ENCODE data around the gene RAPGEF3. TPM values are rescaled to one million over a fixed set of nuclear protein-coding genes. Genes with fewer than 3 reads are reported as not detected.
A peak's percentile ranks its signal among the peaks of the same experiment; 100 is the strongest.

The RAPGEF3 gene
- total and polyA plus RNA-seq, 5 donors from 2014 or later: 0.10 to 0.79 (median 0.14) TPM; not detected in 2

DNA sequence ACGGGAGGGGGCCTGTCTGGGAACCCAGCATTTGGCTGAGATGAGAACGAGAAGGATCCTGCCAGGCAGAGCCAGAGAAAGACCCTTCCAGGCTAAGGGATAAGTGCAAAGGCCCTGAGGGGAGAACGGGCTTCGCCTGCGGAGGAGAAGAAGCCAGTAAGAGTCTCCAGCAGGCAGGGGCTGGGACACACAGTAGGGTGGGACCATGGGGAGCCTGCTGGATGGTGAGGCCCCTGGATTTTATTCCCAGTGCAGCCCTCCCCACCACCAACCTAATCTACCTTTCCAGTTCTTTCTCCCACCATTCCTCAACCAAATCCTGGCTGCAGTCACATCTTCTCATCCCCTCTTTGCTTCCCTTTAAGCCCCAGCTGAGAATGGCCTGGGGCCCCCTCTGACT is 12.6 kb downstream of the RAPGEF3 start:
- H3K27me3 Mint-ChIP-seq: peaks cover 6% of the 10 kb centered on the region
- peaks cover 0 to 25% (median 6%) of the 10 kb centered on the region in 4 donors for H3K4me1 Mint-ChIP-seq
- Histone ChIP-seq H3K9me3 (ENCODE audit: control insufficient read depth in 2 of 2, low read length in 2 of 2) (no peaks in the 10 kb centered on the region), H3K36me3 (ENCODE audit: control insufficient read depth, insufficient read depth, low read length) (no peaks in the 10 kb centered on the region), H3K4me1 (ENCODE audit: control insufficient read depth, insufficient read depth, low read length, poor library complexity, severe bottlenecking) (peaks cover 8% of the 10 kb centered on the region), H3K27ac (ENCODE audit: insufficient read depth, low read length, poor library complexity, severe bottlenecking) (no peak overlapping the region), H3K4me3 (ENCODE audit: low read depth, low read length) (no peak overlapping the region), H3K27me3 (ENCODE audit: control insufficient read depth, insufficient read depth, low read length) (no peaks in the 10 kb centered on the region)
- no peak overlapping the region for H3K27ac Mint-ChIP-seq
- H3K4me3 Mint-ChIP-seq: no peak overlapping the region
- no peak for DNase-seq
- no peaks in the 10 kb centered on the region for H3K36me3 Mint-ChIP-seq
- ATAC-seq (ENCODE audit: low read depth in 2 of 2): no peak
- H3K9me3 Mint-ChIP-seq: no peaks in the 10 kb centered on the region

DNA sequence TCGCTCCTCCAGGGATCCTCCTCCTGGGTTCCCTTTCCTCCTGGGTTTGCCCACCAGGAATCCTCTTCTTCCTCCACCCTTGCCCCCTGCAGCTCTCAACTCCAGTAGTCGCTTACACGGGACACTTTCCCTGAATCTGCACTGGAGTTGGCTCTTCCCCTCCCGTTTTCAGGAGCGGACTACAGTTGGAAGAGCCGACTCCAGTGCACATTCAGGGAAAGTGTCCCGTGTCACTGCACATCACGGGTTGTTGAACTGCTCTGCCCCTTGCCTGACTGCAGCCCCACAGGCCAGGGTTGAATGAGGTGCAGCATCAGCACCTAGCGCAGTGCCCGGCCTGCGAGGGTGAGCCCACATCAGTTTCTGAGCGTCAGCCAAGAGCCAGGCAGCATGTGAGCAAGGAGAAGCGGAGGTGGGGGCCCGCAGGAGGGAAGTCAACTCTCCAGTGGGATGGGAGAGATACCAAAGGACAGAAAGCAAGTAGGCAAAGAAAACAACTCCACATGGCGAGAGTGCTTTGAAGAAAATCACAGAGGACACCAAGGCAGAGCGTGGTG is 13.1 kb downstream of the RAPGEF3 start:
- H3K36me3 ChIP-seq (ENCODE audit: control insufficient read depth, insufficient read depth, low read length): no peaks in the 10 kb centered on the region
- no peak overlapping the region for H3K27ac ChIP-seq (ENCODE audit: insufficient read depth, low read length, poor library complexity, severe bottlenecking)
- H3K4me1 ChIP-seq (ENCODE audit: control insufficient read depth, insufficient read depth, low read length, poor library complexity, severe bottlenecking): peaks cover 12% of the 10 kb centered on the region
- ATAC-seq (ENCODE audit: low read depth in 2 of 2) (no peak), DNase-seq (no peak)
- no peak overlapping the region for H3K4me3 ChIP-seq (ENCODE audit: low read depth, low read length)
- Mint-ChIP-seq H3K36me3 (no peaks in the 10 kb centered on the region), H3K4me1 (peaks cover 0 to 29% (median 6%) of the 10 kb centered on the region in 4 donors), H3K27me3 (peaks cover 6% of the 10 kb centered on the region), H3K4me3 (no peak overlapping the region), H3K27ac (no peak overlapping the region), H3K9me3 (no peaks in the 10 kb centered on the region)
- no peaks in the 10 kb centered on the region for H3K9me3 ChIP-seq (ENCODE audit: control insufficient read depth in 2 of 2, low read length in 2 of 2)
- H3K27me3 ChIP-seq (ENCODE audit: control insufficient read depth, insufficient read depth, low read length): no peaks in the 10 kb centered on the region

DNA sequence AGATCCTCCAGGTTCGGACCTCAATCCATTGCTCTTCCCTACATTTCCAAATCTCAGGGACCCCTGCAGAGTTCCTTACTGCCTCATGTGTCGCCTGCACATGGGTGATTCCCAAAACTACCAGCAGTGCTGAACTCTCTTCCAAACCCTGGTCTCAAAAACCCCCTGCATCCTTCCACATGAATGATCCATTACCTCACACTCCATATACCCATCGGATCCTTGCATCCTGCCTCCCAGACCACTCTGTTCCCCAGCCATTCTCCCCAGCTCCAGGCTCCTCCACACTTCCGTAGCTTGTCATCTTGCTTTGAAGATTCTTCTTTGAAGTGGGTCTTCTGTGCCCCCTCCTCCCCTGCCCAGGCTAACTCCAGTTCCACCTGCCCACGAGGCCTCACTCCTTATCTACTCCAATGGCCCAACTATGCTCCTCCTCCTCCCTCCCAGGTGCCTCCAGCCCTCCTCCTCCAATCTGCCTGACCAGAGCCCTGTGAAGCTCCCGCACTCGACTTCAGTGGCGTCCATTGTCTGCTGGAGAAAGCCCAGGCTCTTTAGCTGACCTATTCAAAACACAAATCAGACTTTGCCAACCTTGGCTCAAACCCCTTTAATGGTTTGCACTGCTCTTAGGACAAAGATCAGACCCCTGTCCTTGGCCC is 13.8 kb downstream of the RAPGEF3 start:
- Histone ChIP-seq H3K9me3 (ENCODE audit: control insufficient read depth in 2 of 2, low read length in 2 of 2) (no peaks in the 10 kb centered on the region), H3K27me3 (ENCODE audit: control insufficient read depth, insufficient read depth, low read length) (no peaks in the 10 kb centered on the region), H3K4me1 (ENCODE audit: control insufficient read depth, insufficient read depth, low read length, poor library complexity, severe bottlenecking) (peaks cover 12% of the 10 kb centered on the region), H3K36me3 (ENCODE audit: control insufficient read depth, insufficient read depth, low read length) (no peaks in the 10 kb centered on the region), H3K27ac (ENCODE audit: insufficient read depth, low read length, poor library complexity, severe bottlenecking) (no peak overlapping the region), H3K4me3 (ENCODE audit: low read depth, low read length) (no peak overlapping the region)
- Mint-ChIP-seq H3K27ac (no peak overlapping the region), H3K4me1 (peaks cover 0 to 36% (median 6%) of the 10 kb centered on the region in 4 donors), H3K9me3 (no peaks in the 10 kb centered on the region), H3K4me3 (no peak overlapping the region), H3K36me3 (no peaks in the 10 kb centered on the region), H3K27me3 (peaks cover 6% of the 10 kb centered on the region)
- no peak for ATAC-seq (ENCODE audit: low read depth in 2 of 2)
- DNase-seq: no peak

DNA sequence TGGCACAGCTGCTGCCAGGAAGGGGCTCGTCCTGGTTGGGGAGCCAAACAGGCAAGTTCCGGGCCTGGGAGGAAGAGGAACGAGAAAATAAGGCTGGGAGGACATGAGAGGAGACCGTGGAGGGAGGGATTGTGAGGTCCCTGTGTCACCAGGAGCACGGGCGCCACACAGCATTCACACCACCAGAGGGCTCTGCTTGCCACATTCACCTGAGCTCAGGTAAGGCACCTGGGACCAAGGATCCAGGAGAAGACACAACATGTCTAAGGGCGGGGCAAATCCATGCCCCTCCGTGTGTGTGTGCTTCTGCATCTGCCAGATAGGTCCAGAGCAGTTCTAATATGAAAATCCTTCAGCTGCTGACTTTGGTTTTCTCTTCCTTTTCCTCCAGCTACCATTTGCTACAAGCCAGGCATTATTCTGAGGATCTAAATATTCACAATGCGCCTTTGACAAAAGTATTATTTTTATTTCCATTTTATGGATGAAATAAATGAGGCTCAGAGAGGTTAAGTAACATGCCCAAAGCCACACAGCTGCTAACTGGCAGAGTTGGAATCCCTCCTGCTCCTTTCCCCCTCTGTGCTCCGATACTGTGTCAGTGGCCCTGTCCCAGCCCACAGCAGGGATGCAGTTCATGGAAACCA is 14.6 kb downstream of the RAPGEF3 start:
- DNase-seq (peak; percentile 48 to 66 (median 60)), ATAC-seq (ENCODE audit: low read depth in 2 of 2) (peak; percentile 43 to 49)
- H3K27me3 ChIP-seq (ENCODE audit: control insufficient read depth, insufficient read depth, low read length): no peaks in the 10 kb centered on the region
- H3K9me3 Mint-ChIP-seq: no peaks in the 10 kb centered on the region
- H3K27ac ChIP-seq (ENCODE audit: insufficient read depth, low read length, poor library complexity, severe bottlenecking): no peak overlapping the region
- H3K27me3 Mint-ChIP-seq: peaks cover 6% of the 10 kb centered on the region
- H3K4me1 Mint-ChIP-seq: peaks cover 0 to 41% (median 8%) of the 10 kb centered on the region in 4 donors
- no peaks in the 10 kb centered on the region for H3K9me3 ChIP-seq (ENCODE audit: control insufficient read depth in 2 of 2, low read length in 2 of 2)
- H3K4me3 ChIP-seq (ENCODE audit: low read depth, low read length): no peak overlapping the region
- H3K27ac Mint-ChIP-seq: no peak overlapping the region
- no peak overlapping the region for H3K4me3 Mint-ChIP-seq
- no peaks in the 10 kb centered on the region for H3K36me3 ChIP-seq (ENCODE audit: control insufficient read depth, insufficient read depth, low read length)
- no peaks in the 10 kb centered on the region for H3K36me3 Mint-ChIP-seq
- H3K4me1 ChIP-seq (ENCODE audit: control insufficient read depth, insufficient read depth, low read length, poor library complexity, severe bottlenecking): peaks cover 12% of the 10 kb centered on the region

DNA sequence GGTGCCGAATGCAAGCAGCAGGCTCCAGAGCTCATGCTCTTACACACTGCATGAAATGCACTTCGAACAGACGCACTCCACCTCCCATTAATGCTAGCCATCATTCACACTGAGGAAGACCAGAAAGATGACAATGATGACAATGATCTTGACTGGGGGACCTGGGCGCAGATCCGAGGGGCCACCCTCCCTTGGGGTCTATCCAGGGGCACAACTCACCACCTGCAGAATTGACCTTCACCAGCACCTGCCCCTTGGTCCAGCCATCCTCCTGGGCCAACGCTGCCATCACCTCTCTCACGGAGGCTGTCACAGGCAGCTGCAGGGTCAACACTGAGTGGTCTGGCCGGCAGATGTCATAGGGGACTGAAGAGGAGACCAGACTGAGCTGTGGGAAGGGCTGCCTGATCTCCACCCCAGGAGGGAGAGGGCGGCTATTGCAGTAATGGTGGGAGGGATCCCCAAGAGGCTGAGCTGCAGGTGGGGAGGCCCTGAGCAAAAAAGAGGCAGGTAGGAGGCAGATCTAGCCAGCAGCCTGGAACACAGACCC is 15.3 kb downstream of the RAPGEF3 start:
- ATAC-seq (ENCODE audit: low read depth in 2 of 2) (no peak), DNase-seq (no peak)
- H3K27ac Mint-ChIP-seq: no peak overlapping the region
- Histone ChIP-seq H3K27me3 (ENCODE audit: control insufficient read depth, insufficient read depth, low read length) (no peaks in the 10 kb centered on the region), H3K9me3 (ENCODE audit: control insufficient read depth in 2 of 2, low read length in 2 of 2) (no peaks in the 10 kb centered on the region), H3K4me3 (ENCODE audit: low read depth, low read length) (no peak overlapping the region), H3K4me1 (ENCODE audit: control insufficient read depth, insufficient read depth, low read length, poor library complexity, severe bottlenecking) (peaks cover 16% of the 10 kb centered on the region), H3K36me3 (ENCODE audit: control insufficient read depth, insufficient read depth, low read length) (no peaks in the 10 kb centered on the region), H3K27ac (ENCODE audit: insufficient read depth, low read length, poor library complexity, severe bottlenecking) (no peak overlapping the region)
- H3K4me1 Mint-ChIP-seq: peaks cover 0 to 45% (median 8%) of the 10 kb centered on the region in 4 donors
- no peaks in the 10 kb centered on the region for H3K9me3 Mint-ChIP-seq
- H3K36me3 Mint-ChIP-seq: no peaks in the 10 kb centered on the region
- H3K4me3 Mint-ChIP-seq: no peak overlapping the region
- peaks cover 6% of the 10 kb centered on the region for H3K27me3 Mint-ChIP-seq

DNA sequence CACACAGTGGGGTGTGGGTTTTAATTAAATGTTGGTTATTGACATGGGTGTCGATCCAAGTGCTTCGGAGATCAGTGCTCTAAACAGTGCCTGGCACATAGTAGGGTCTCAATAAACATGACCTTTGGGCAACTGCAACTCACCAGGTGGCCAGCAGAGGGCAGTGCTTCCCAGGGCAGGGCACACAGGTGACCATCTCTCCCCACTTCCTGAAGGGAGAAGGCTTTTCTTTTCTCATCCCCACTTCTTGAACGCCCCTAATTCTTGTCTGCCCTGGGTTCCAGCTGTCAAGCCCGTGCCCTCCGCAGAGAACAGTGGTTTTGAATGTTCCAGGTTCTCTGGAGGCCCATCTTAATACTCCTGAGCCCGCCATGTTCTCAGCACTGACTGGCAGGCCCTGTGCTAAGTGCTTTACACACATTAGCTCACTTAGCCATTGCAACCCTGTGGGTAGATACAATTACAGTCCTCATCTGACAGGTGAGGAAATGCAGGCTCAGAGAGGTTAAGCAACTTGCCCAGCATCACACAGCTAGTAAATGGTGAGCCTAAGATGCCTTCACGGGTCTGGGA is 16.3 kb downstream of the RAPGEF3 start:
- Histone ChIP-seq H3K9me3 (ENCODE audit: control insufficient read depth in 2 of 2, low read length in 2 of 2) (no peaks in the 10 kb centered on the region), H3K4me3 (ENCODE audit: low read depth, low read length) (no peak overlapping the region), H3K27me3 (ENCODE audit: control insufficient read depth, insufficient read depth, low read length) (no peaks in the 10 kb centered on the region), H3K4me1 (ENCODE audit: control insufficient read depth, insufficient read depth, low read length, poor library complexity, severe bottlenecking) (peaks cover 16% of the 10 kb centered on the region), H3K36me3 (ENCODE audit: control insufficient read depth, insufficient read depth, low read length) (no peaks in the 10 kb centered on the region), H3K27ac (ENCODE audit: insufficient read depth, low read length, poor library complexity, severe bottlenecking) (no peak overlapping the region)
- H3K36me3 Mint-ChIP-seq: no peaks in the 10 kb centered on the region
- ATAC-seq (ENCODE audit: low read depth in 2 of 2) (peak; percentile 49 to 52), DNase-seq (peak; percentile 64 to 68 (median 66))
- H3K27me3 Mint-ChIP-seq: peaks cover 6% of the 10 kb centered on the region
- H3K9me3 Mint-ChIP-seq: no peaks in the 10 kb centered on the region
- H3K4me3 Mint-ChIP-seq: no peak overlapping the region
- no peak overlapping the region for H3K27ac Mint-ChIP-seq
- peaks cover 0 to 45% (median 8%) of the 10 kb centered on the region in 4 donors for H3K4me1 Mint-ChIP-seq

DNA sequence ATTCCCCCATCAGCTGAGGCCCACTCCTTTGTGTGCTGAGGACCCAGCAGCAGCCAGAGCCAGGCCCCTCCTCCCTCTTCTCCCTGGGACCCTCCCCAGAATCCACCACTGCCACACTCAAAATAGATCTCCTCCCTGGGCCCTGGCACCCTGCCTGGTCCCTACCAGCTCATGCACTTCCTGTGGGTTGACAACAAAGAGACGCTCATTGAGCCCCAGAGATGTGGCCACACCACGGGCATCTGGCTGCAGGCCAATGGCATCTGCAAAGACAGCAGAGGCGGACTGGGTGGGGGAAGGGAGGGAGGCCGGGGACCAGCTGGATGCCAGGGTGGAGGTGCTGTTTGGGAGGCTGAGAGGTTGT is 17.4 kb downstream of the RAPGEF3 start:
- Mint-ChIP-seq H3K4me1 (peaks cover 0 to 45% (median 8%) of the 10 kb centered on the region in 4 donors), H3K27ac (peak overlapping the region; percentile 43 to 72 (median 59)), H3K9me3 (no peaks in the 10 kb centered on the region), H3K27me3 (peaks cover 6% of the 10 kb centered on the region), H3K4me3 (peak overlapping the region; percentile 23 to 57 (median 49)), H3K36me3 (no peaks in the 10 kb centered on the region)
- H3K4me1 ChIP-seq (ENCODE audit: control insufficient read depth, insufficient read depth, low read length, poor library complexity, severe bottlenecking): peaks cover 16% of the 10 kb centered on the region
- no peaks in the 10 kb centered on the region for H3K36me3 ChIP-seq (ENCODE audit: control insufficient read depth, insufficient read depth, low read length)
- H3K9me3 ChIP-seq (ENCODE audit: control insufficient read depth in 2 of 2, low read length in 2 of 2): no peaks in the 10 kb centered on the region
- H3K27me3 ChIP-seq (ENCODE audit: control insufficient read depth, insufficient read depth, low read length): no peaks in the 10 kb centered on the region
- ATAC-seq (ENCODE audit: low read depth in 2 of 2): peak; percentile 54 to 65
- H3K27ac ChIP-seq (ENCODE audit: insufficient read depth, low read length, poor library complexity, severe bottlenecking): no peak overlapping the region
- DNase-seq: peak; percentile 41 to 63 (median 52)
- H3K4me3 ChIP-seq (ENCODE audit: low read depth, low read length): no peak overlapping the region

All from CD4-positive, CD25-positive, alpha-beta regulatory T cell (primary cell).